IMR-90 (cell line): ENCODE data around the gene TSSK2. TPM values are rescaled to one million over a fixed set of nuclear protein-coding genes. Genes with fewer than 3 reads are reported as not detected.

Experiments
- ATAC-seq: fragments of 200-7000 bp; cut with Tn5 transposase; 2 replicates; pipeline ENCODE4 v1.9.1; 2020; ENCODE audit warnings: low read depth, mild to moderate bottlenecking, moderate library complexity
- BruUV-seq: library from RNA; stranded (reverse); fragments of 400-500 nt; replicated peaks from 2 replicates; lab custom pipeline; 2021; lab: Mats Ljungman, UMichigan
- CTCF ChIA-PET: fragments of 300-600 bp; formaldehyde crosslinking; extraction: SDS; loops from one replicate; lab custom pipeline; 2021; ENCODE audit warnings: antibody characterized with exemption; lab: Yijun Ruan, JAX
- POLR2A ChIA-PET: fragments of 300-600 bp; sonication (Branson Sonifier 250); formaldehyde crosslinking; loops from one replicate; lab custom pipeline; 2022; ENCODE audit warnings: antibody characterized with exemption; ENCODE audit not compliant: unreplicated experiment; lab: Charles Lee
- DNase-seq: peaks from one replicate; pipeline ENCODE4 v3.0.0; 2013
- H2AFZ ChIP-seq: replicated peaks from 2 replicates; pipeline ENCODE3; 2013; ENCODE audit warnings: low read length, mild to moderate bottlenecking; ENCODE audit not compliant: poor library complexity
- H2AK5ac ChIP-seq: 2 replicates; pipeline ENCODE4 v1.6.1; 2013; ENCODE audit warnings: low read depth, low read length, inconsistent platforms
- H2AK9ac ChIP-seq: replicated peaks from 2 replicates; pipeline ENCODE3; 2013; ENCODE audit warnings: mild to moderate bottlenecking, low read depth, low read length, moderate library complexity; ENCODE audit not compliant: poor library complexity
- H2BK120ac ChIP-seq: 2 replicates; pipeline ENCODE4 v1.6.1; 2013; ENCODE audit warnings: low read depth, low read length, inconsistent platforms
- H2BK15ac ChIP-seq: 3 replicates; pipeline ENCODE4 v1.6.1; 2013; ENCODE audit warnings: low read depth, low read length, inconsistent platforms
- H2BK20ac ChIP-seq: 2 replicates; pipeline ENCODE4 v1.6.1; 2013; ENCODE audit warnings: low read depth, mild to moderate bottlenecking, inconsistent platforms, low read length, moderate library complexity
- H2BK5ac ChIP-seq: 2 replicates; pipeline ENCODE4 v1.6.1; 2013; ENCODE audit warnings: mild to moderate bottlenecking, low read depth, low read length, inconsistent platforms; ENCODE audit not compliant: poor library complexity, severe bottlenecking
- H3K14ac ChIP-seq: replicated peaks from 2 replicates; pipeline ENCODE4 v1.6.1; 2013; ENCODE audit warnings: low read depth, low read length, inconsistent platforms
- H3K18ac ChIP-seq: 2 replicates; pipeline ENCODE4 v1.6.1; 2013; ENCODE audit warnings: low read depth, low read length, control low read depth
- H3K23ac ChIP-seq: 2 replicates; pipeline ENCODE4 v1.6.1; 2013; ENCODE audit warnings: low read depth, low read length, inconsistent platforms
- H3K27ac ChIP-seq: 2 replicates; pipeline ENCODE4 v1.5.1; 2013; ENCODE audit warnings: mild to moderate bottlenecking, control low read depth, low read length; ENCODE audit not compliant: insufficient read depth
- H3K27me3 ChIP-seq: 2 replicates; pipeline ENCODE4 v1.6.1; 2013; ENCODE audit warnings: low read length; ENCODE audit not compliant: control insufficient read depth, insufficient read depth
- H3K36me3 ChIP-seq: 2 replicates; pipeline ENCODE4 v1.6.1; 2013; ENCODE audit warnings: low read length, mixed read lengths; ENCODE audit not compliant: control insufficient read depth, insufficient read depth
- H3K4ac ChIP-seq: 2 replicates; pipeline ENCODE4 v1.6.1; 2013; ENCODE audit warnings: low read depth, low read length, inconsistent platforms
- H3K4me1 ChIP-seq: 2 replicates; pipeline ENCODE4 v1.6.1; 2013; ENCODE audit warnings: low read length, mixed read lengths; ENCODE audit not compliant: control insufficient read depth, insufficient read depth
- H3K4me2 ChIP-seq: 2 replicates; pipeline ENCODE4 v1.6.1; 2013; ENCODE audit warnings: low read depth, mild to moderate bottlenecking, control low read depth, low read length, moderate library complexity
- H3K4me3 ChIP-seq: 2 replicates; pipeline ENCODE4 v1.5.1; 2013; ENCODE audit warnings: low read depth, mild to moderate bottlenecking, control low read depth, low read length, moderate library complexity; ENCODE audit not compliant: insufficient read depth
- H3K56ac ChIP-seq: 2 replicates; pipeline ENCODE4 v1.6.1; 2013; ENCODE audit warnings: low read length, inconsistent platforms; ENCODE audit not compliant: insufficient read depth; ENCODE audit errors: extremely low read depth
- H3K79me1 ChIP-seq, 2 experiments: 2 replicates each; pipeline ENCODE4 v1.6.1; 2013; ENCODE audit warnings: low read length in 2 of 2, inconsistent platforms in 1 of 2, low read depth in 1 of 2
- H3K9ac ChIP-seq: 2 replicates; pipeline ENCODE4 v1.6.1; 2013; ENCODE audit warnings: low read depth, low read length, control low read depth
- H3K9me1 ChIP-seq: 2 replicates; pipeline ENCODE4 v1.6.1; 2013; ENCODE audit warnings: low read length, inconsistent platforms; ENCODE audit not compliant: insufficient read depth
- H3K9me3 ChIP-seq: 2 replicates; pipeline ENCODE4 v1.6.1; 2013; ENCODE audit warnings: low read length; ENCODE audit not compliant: control insufficient read depth, insufficient read depth
- H4K20me1 ChIP-seq: 2 replicates; pipeline ENCODE4 v1.6.1; 2013; ENCODE audit warnings: low read length, inconsistent platforms; ENCODE audit not compliant: insufficient read depth
- H4K5ac ChIP-seq: 2 replicates; pipeline ENCODE4 v1.6.1; 2013; ENCODE audit warnings: mild to moderate bottlenecking, low read depth, low read length, control low read depth
- H4K8ac ChIP-seq, 2 experiments: 2 replicates each; pipeline ENCODE4 v1.6.1; 2013; ENCODE audit warnings: low read depth in 2 of 2, low read length in 2 of 2, control low read depth in 1 of 2, inconsistent platforms in 1 of 2
- H4K91ac ChIP-seq: 2 replicates; pipeline ENCODE4 v1.6.1; 2013; ENCODE audit warnings: low read depth, low read length, inconsistent platforms; ENCODE audit not compliant: insufficient read depth
- BHLHE40 ChIP-seq: fragments of 150-350 bp; IDR thresholded peaks from 2 replicates; pipeline ENCODE4 v1.6.1; 2016; ENCODE audit warnings: mild to moderate bottlenecking, low read depth, low read length
- CEBPB ChIP-seq: IDR thresholded peaks from 2 replicates; pipeline ENCODE4 v1.6.1; 2012; ENCODE audit warnings: low read depth, low read length, improper control_type of control experiment
- CHD1 ChIP-seq: IDR thresholded peaks from 2 replicates; pipeline ENCODE4 v1.6.1; 2012; ENCODE audit warnings: low read depth, low read length, improper control_type of control experiment
- CTCF ChIP-seq: conservative IDR thresholded peaks from 2 replicates; pipeline ENCODE4 v1.5.1; 2012; ENCODE audit warnings: mild to moderate bottlenecking, low read depth, low read length, improper control_type of control experiment
- ELK1 ChIP-seq: fragments of 150-350 bp; IDR thresholded peaks from 2 replicates; pipeline ENCODE4 v1.6.1; 2016; ENCODE audit warnings: low read depth, mild to moderate bottlenecking, low read length, moderate library complexity, borderline replicate concordance
- FOS ChIP-seq: fragments of 150-350 bp; IDR thresholded peaks from 2 replicates; pipeline ENCODE4 v1.6.1; 2016; ENCODE audit warnings: low read depth, low read length
- MAFK ChIP-seq: IDR thresholded peaks from 2 replicates; pipeline ENCODE4 v1.6.1; 2012; ENCODE audit warnings: low read depth, low read length, improper control_type of control experiment
- MAZ ChIP-seq: IDR thresholded peaks from 2 replicates; pipeline ENCODE4 v1.6.1; 2012; ENCODE audit warnings: low read depth, mild to moderate bottlenecking, low read length, improper control_type of control experiment, moderate library complexity, borderline replicate concordance
- MXI1 ChIP-seq: IDR thresholded peaks from 2 replicates; pipeline ENCODE4 v1.6.1; 2012; ENCODE audit warnings: low read depth, mild to moderate bottlenecking, low read length, moderate library complexity, borderline replicate concordance
- NFE2L2 ChIP-seq: fragments of 150-350 bp; IDR thresholded peaks from 2 replicates; pipeline ENCODE4 v1.6.1; 2016; ENCODE audit warnings: low read depth, mild to moderate bottlenecking, low read length
- POLR2A ChIP-seq: IDR thresholded peaks from 2 replicates; pipeline ENCODE4 v1.6.1; 2012; ENCODE audit warnings: mild to moderate bottlenecking, low read depth, low read length
- RAD21 ChIP-seq: IDR thresholded peaks from 2 replicates; pipeline ENCODE4 v1.6.1; 2012; ENCODE audit warnings: low read length, improper control_type of control experiment
- RCOR1 ChIP-seq: IDR thresholded peaks from 2 replicates; pipeline ENCODE4 v1.6.1; 2012; ENCODE audit warnings: mild to moderate bottlenecking, low read length, improper control_type of control experiment; ENCODE audit not compliant: insufficient replicate concordance
- RFX5 ChIP-seq: IDR thresholded peaks from 2 replicates; pipeline ENCODE4 v1.8.0; 2012; ENCODE audit warnings: low read depth, mild to moderate bottlenecking, low read length, moderate library complexity
- SMC3 ChIP-seq: fragments of 150-350 bp; IDR thresholded peaks from 2 replicates; pipeline ENCODE4 v1.6.1; 2016; ENCODE audit warnings: low read depth, mild to moderate bottlenecking, antibody characterized with exemption, low read length, moderate library complexity
- WGBS, 2 experiments: methylation state at CpG; one replicate each; pipeline versions ENCODE4 v1.1.5 to v1.1.7; 2013; ENCODE audit warnings: missing lambda C conversion rate in 2 of 2; ENCODE audit not compliant: insufficient read length in 1 of 2; ENCODE audit errors: extremely low coverage in 2 of 2; 5-methylcytosine and 5-hydroxymethylcytosine counted together
- dilution Hi-C: fragments of 300-500 bp; cut with HindIII; formaldehyde crosslinking; loops from one replicate; pipeline ENCODE4 v1.14.3; 2018; ENCODE audit warnings: low sequenced_read_pairs; ENCODE audit not compliant: unreplicated experiment
- in situ Hi-C: fragments of 300-500 bp; cut with MboI; formaldehyde crosslinking; loops from 3 replicates; pipeline ENCODE4 v1.14.3; 2019; ENCODE audit warnings: low sequenced_read_pairs, inconsistent platforms, mixed read lengths
- intact Hi-C: fragments of 100-400 bp; cut with micrococcal nuclease; formaldehyde crosslinking; loops from 2 replicates; pipeline ENCODE4 v1.10.0; 2022
- polyA plus RNA-seq, 3 experiments: library from polyadenylated mRNA; depleted of rRNA; stranded (reverse); fragments of >200 nt; gene quantifications; 2 replicates each; pipeline ENCODE4 v1.2.3, GENCODE V29; 2012; ENCODE audit warnings: low replicate concordance in 1 of 3
- total RNA-seq: library from RNA; depleted of rRNA; stranded (reverse); fragments of >200 nt; gene quantifications from 2 replicates; pipeline ENCODE4 v1.2.3, GENCODE V29; 2012
- TF ChIP-seq, protein P1 (sequence below): fragments of 150-350 bp; IDR thresholded peaks from 2 replicates; pipeline ENCODE4 v1.6.1; 2017; ENCODE audit warnings: mild to moderate bottlenecking, antibody characterized with exemption, low read length, low read depth

TSSK2 gene
- total and polyA plus RNA-seq, 2 of the 4 experiments (the other 2 are of a cell fraction) = not detected

DNA sequence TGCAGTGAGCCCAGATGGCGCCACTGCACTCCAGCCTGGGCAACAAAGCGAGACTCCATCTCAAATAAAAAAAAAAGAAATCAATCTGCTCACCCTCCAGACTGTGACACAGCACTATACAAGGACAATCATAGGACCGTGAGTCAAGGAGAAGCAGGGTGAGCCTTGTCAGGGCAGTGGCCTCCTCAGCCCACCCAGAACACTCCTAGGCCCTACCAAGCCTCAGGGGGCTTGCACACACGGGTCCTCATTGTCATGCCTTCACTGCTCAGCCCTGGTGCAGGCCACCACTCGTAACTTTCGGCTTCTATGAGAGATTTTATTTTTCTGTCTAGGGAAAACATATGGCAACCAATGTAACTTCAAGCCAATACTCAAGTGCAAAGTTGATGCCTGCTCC lies 44.7 kb upstream of the TSSK2 start:
- no peak overlapping the region for H4K91ac ChIP-seq
- no CpG with 5 or more reads among the region's 6 CpGs for WGBS, 2 experiments
- peaks cover 29% of the 10 kb centered on the region for H4K20me1 ChIP-seq
- no peak overlapping the region for H2BK20ac ChIP-seq
- H3K79me1 ChIP-seq = peaks cover 9 to 46% of the 10 kb centered on the region in 2 experiments; a peak in 3 of 4 replicates
- H4K8ac ChIP-seq = no peak overlapping the region
- H3K4me1 ChIP-seq = peaks cover 7% of the 10 kb centered on the region
- no peak for TF ChIP-seq MAFK
- TF ChIP-seq FOS = no peak
- TF ChIP-seq, protein P1, sequence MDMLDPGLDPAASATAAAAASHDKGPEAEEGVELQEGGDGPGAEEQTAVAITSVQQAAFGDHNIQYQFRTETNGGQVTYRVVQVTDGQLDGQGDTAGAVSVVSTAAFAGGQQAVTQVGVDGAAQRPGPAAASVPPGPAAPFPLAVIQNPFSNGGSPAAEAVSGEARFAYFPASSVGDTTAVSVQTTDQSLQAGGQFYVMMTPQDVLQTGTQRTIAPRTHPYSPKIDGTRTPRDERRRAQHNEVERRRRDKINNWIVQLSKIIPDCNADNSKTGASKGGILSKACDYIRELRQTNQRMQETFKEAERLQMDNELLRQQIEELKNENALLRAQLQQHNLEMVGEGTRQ = no peak
- no peak for TF ChIP-seq MAZ
- TF ChIP-seq SMC3 = no peak
- TF ChIP-seq POLR2A = no peak
- no peak for TF ChIP-seq ELK1
- no peak for TF ChIP-seq RFX5
- no peak for TF ChIP-seq RAD21
- no peak for TF ChIP-seq RCOR1
- TF ChIP-seq BHLHE40 = no peak
- TF ChIP-seq CEBPB = no peak
- no peak for TF ChIP-seq CTCF
- no peak for TF ChIP-seq NFE2L2
- TF ChIP-seq CHD1 = no peak
- TF ChIP-seq MXI1 = no peak
- peak overlapping the region; percentile 55; the same call in 1 of the 2 replicates for H3K14ac ChIP-seq
- DNase-seq (no peak), ATAC-seq (no peak)
- no peak overlapping the region for H2AFZ ChIP-seq
- no peaks in the 10 kb centered on the region for H3K27me3 ChIP-seq
- dilution Hi-C loops (no loop called here), in situ Hi-C loops (no loop called here), intact Hi-C loops (no loop called here)
- no peak overlapping the region for H3K4ac ChIP-seq
- POLR2A ChIA-PET = no interaction called here
- no peak overlapping the region for H3K4me3 ChIP-seq
- 0 out of 3 replicates have a peak overlapping the region, but pooled peaks have one; percentile 51 for H2BK15ac ChIP-seq
- H4K5ac ChIP-seq = no peak overlapping the region
- no peak overlapping the region for H2BK5ac ChIP-seq
- no peak overlapping the region for H3K18ac ChIP-seq
- no TSS peak for BruUV-seq
- no peak overlapping the region for H3K27ac ChIP-seq
- H2BK120ac ChIP-seq = no peak overlapping the region
- H2AK9ac ChIP-seq = no peak overlapping the region
- H3K9ac ChIP-seq = no peak overlapping the region
- no peak overlapping the region for H3K56ac ChIP-seq
- H3K23ac ChIP-seq = no peak overlapping the region
- no peaks in the 10 kb centered on the region for H3K9me3 ChIP-seq
- H3K9me1 ChIP-seq = peaks cover 11% of the 10 kb centered on the region
- no peak overlapping the region for H3K4me2 ChIP-seq
- CTCF ChIA-PET = no interaction called here
- H2AK5ac ChIP-seq = no peak overlapping the region; the same call in 1 of the 2 replicates
- H3K36me3 ChIP-seq = peaks cover 10% of the 10 kb centered on the region
